ENCODE data around the gene C3orf49.

Gene C3orf49

GRCh38 chr3:63819151-63819398 lies at the start of gene C3orf49:
C3orf49 (plus strand) TSS chr3:63819299; CDS start chr3:63819472, 173 bp downstream.
- DNase-seq (ENCODE audit: low read depth in 2 of 2, low spot score in 1 of 2): no peak

- no peak for DNase-seq (ENCODE audit: low read depth in 2 of 2, low spot score in 1 of 2)
Measured at GRCh38 chr3:63774781-63775180, 44.3 kb upstream of the C3orf49 start.

GRCh38 chr3:63779227-63779626 lies 39.9 kb upstream of the C3orf49 start:
- no peak for DNase-seq (ENCODE audit: low read depth in 2 of 2, low spot score in 1 of 2)

GRCh38 chr3:63791974-63792373 lies 27.1 kb upstream of the C3orf49 start:
- DNase-seq (ENCODE audit: low read depth in 2 of 2, low spot score in 1 of 2): no peak

- no peak for DNase-seq (ENCODE audit: low read depth in 2 of 2, low spot score in 1 of 2)
Measured at GRCh38 chr3:63795438-63795837, 23.7 kb upstream of the C3orf49 start.

- no peak for DNase-seq (ENCODE audit: low read depth in 2 of 2, low spot score in 1 of 2)
Measured at GRCh38 chr3:63798544-63798943, 20.6 kb upstream of the C3orf49 start.

GRCh38 chr3:63798949-63799348 lies 20.1 kb upstream of the C3orf49 start:
- DNase-seq (ENCODE audit: low read depth in 2 of 2, low spot score in 1 of 2): no peak

- no peak for DNase-seq (ENCODE audit: low read depth in 2 of 2, low spot score in 1 of 2)
Measured at GRCh38 chr3:63800097-63800496, 19.0 kb upstream of the C3orf49 start.

GRCh38 chr3:63803911-63804310 lies 15.2 kb upstream of the C3orf49 start:
- no peak for DNase-seq (ENCODE audit: low read depth in 2 of 2, low spot score in 1 of 2)

- DNase-seq (ENCODE audit: low read depth in 2 of 2, low spot score in 1 of 2): no peak
Measured at GRCh38 chr3:63807961-63808565, 11.0 kb upstream of the C3orf49 start.

- no peak for DNase-seq (ENCODE audit: low read depth in 2 of 2, low spot score in 1 of 2)
Measured at GRCh38 chr3:63808633-63809032, 10.5 kb upstream of the C3orf49 start.

GRCh38 chr3:63809607-63810006 lies 9.5 kb upstream of the C3orf49 start:
- no peak for DNase-seq (ENCODE audit: low read depth in 2 of 2, low spot score in 1 of 2)

- no peak for DNase-seq (ENCODE audit: low read depth in 2 of 2, low spot score in 1 of 2)
Measured at GRCh38 chr3:63814237-63814636, 4.9 kb upstream of the C3orf49 start.

- DNase-seq (ENCODE audit: low read depth in 2 of 2, low spot score in 1 of 2): no peak
Measured at GRCh38 chr3:63817225-63817624, 1.9 kb upstream of the C3orf49 start.

GRCh38 chr3:63818282-63819150 lies 583 bp upstream of the C3orf49 start:
- DNase-seq (ENCODE audit: low read depth in 2 of 2, low spot score in 1 of 2): peak; percentile 22 to 44

- no peak for DNase-seq (ENCODE audit: low read depth in 2 of 2, low spot score in 1 of 2)
Measured at GRCh38 chr3:63824309-63824708, 5.2 kb downstream of the C3orf49 start.

GRCh38 chr3:63830526-63830925 lies 11.4 kb downstream of the C3orf49 start:
- DNase-seq (ENCODE audit: low read depth in 2 of 2, low spot score in 1 of 2): no peak

- no peak for DNase-seq (ENCODE audit: low read depth in 2 of 2, low spot score in 1 of 2)
Measured at GRCh38 chr3:63832395-63832794, 13.3 kb downstream of the C3orf49 start.

- no peak for DNase-seq (ENCODE audit: low read depth in 2 of 2, low spot score in 1 of 2)
Measured at GRCh38 chr3:63841704-63842103, 22.6 kb downstream of the C3orf49 start.

GRCh38 chr3:63842127-63842526 lies 23.0 kb downstream of the C3orf49 start:
- no peak for DNase-seq (ENCODE audit: low read depth in 2 of 2, low spot score in 1 of 2)

GRCh38 chr3:63845215-63845614 lies 26.1 kb downstream of the C3orf49 start:
- DNase-seq (ENCODE audit: low read depth in 2 of 2, low spot score in 1 of 2): no peak

GRCh38 chr3:63847718-63848450 lies 28.8 kb downstream of the C3orf49 start:
- no peak for DNase-seq (ENCODE audit: low read depth in 2 of 2, low spot score in 1 of 2)
